HL-60 (cell line): ENCODE results near the gene SELENOI.

ENCODE experiments used
- DNase-seq, 2 experiments: peaks; one replicate each; pipeline ENCODE4 v3.0.0-alpha.2; 2010 to 2020; ENCODE audit warnings: low read depth in 1 of 2, low spot score in 1 of 2
- H3K27ac ChIP-seq: fragments of 250-450 bp; sonication (Bioruptor Pico); replicated peaks from 2 replicates; pipeline ENCODE4 v1.5.1; 2020; ENCODE audit warnings: mild to moderate bottlenecking, moderate library complexity
- H3K27me3 ChIP-seq: fragments of 250-450 bp; sonication (Bioruptor Pico); 2 replicates; pipeline ENCODE4 v1.5.1; 2021; ENCODE audit warnings: mild to moderate bottlenecking, moderate library complexity; ENCODE audit not compliant: insufficient read depth, poor library complexity, severe bottlenecking
- H3K4me3 ChIP-seq: replicated peaks from 2 replicates; pipeline ENCODE4 v1.5.1; 2011; ENCODE audit warnings: mild to moderate bottlenecking, control low read depth, low read length; ENCODE audit not compliant: insufficient read depth
- GABPA ChIP-seq: IDR thresholded peaks from 2 replicates; pipeline ENCODE4 v1.6.1; 2012; ENCODE audit warnings: low read depth
- POLR2AphosphoS5 ChIP-seq: IDR thresholded peaks from 2 replicates; pipeline ENCODE4 v1.6.1; 2012; ENCODE audit warnings: low read depth
- SPI1 ChIP-seq: IDR thresholded peaks from 2 replicates; pipeline ENCODE4 v1.6.1; 2012; ENCODE audit warnings: low read depth, mild to moderate bottlenecking, borderline replicate concordance
- long read RNA-seq: library from polyadenylated mRNA; unstranded; transcript quantifications from one replicate; pipeline ENCODE4 v2.0.0, GENCODE V29; 2020
- TF ChIP-seq, protein P1 (sequence below): IDR thresholded peaks from one replicate; pipeline ENCODE4 v1.5.1; 2011; ENCODE audit warnings: low read length, control low read depth, inconsistent platforms; ENCODE audit not compliant: insufficient read depth
- TF ChIP-seq, protein P2 (sequence below): IDR thresholded peaks from 2 replicates; pipeline ENCODE4 v1.6.1; 2012; ENCODE audit warnings: low read depth; ENCODE audit not compliant: insufficient replicate concordance

Gene SELENOI, protein sequence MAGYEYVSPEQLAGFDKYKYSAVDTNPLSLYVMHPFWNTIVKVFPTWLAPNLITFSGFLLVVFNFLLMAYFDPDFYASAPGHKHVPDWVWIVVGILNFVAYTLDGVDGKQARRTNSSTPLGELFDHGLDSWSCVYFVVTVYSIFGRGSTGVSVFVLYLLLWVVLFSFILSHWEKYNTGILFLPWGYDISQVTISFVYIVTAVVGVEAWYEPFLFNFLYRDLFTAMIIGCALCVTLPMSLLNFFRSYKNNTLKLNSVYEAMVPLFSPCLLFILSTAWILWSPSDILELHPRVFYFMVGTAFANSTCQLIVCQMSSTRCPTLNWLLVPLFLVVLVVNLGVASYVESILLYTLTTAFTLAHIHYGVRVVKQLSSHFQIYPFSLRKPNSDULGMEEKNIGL
- long read RNA-seq, full-length matches to known transcripts = 2 of 18 reads
- long read RNA-seq, partial matches to known transcripts = 2 of 18 reads
- long read RNA-seq, other reads (novel, unspliced or antisense) = 14 of 18 reads

DNA sequence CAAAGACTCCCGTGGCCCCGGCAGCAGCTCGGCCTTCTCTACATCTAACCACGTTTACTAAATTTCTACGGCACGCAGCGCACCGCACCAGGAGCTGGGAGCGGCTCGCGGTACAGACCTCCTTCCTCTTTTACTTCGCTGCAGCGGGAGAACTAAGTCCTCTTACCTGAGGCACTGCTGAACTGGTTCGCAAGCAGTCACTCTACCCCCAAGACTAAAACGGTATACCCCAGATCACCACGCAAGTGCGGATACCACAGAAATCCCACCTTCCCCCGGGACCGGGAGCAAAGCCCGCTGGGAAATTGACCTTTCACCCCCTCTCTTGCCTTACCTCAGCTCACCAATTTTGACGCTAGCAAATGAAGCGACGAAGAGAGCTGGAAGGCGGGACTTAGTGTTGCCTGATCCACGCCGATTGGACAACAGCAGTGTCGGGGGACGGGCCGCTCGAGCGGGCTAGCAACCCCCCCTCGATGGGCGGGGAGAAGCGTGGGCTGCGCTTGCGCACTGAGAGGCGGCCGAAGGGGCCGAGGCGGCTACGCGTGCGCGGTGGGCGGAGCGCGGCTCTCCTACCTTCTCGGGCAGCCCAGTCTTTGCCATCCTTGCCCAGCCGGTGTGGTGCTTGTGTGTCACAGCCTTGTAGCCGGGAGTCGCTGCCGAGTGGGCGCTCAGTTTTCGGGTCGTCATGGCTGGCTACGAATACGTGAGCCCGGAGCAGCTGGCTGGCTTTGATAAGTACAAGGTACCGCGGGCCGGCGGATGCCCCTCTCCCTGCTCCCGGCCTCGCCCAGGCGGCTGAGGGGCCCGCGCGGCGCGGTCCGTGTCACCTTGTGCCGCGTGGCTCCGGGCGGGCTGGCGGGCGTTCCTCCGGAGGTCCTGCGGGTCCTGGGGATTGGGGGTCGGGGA, at the start of gene SELENOI:
Gene SELENOI (plus strand): TSS at position 599 of the 909 bp plus-strand sequence. CDS start 90 bp downstream, at position 689.
- TF ChIP-seq GABPA = peak; percentile 25; the same call in 1 of the 2 replicates
- peak; percentile 86 for TF ChIP-seq POLR2AphosphoS5
- TF ChIP-seq, protein P1, sequence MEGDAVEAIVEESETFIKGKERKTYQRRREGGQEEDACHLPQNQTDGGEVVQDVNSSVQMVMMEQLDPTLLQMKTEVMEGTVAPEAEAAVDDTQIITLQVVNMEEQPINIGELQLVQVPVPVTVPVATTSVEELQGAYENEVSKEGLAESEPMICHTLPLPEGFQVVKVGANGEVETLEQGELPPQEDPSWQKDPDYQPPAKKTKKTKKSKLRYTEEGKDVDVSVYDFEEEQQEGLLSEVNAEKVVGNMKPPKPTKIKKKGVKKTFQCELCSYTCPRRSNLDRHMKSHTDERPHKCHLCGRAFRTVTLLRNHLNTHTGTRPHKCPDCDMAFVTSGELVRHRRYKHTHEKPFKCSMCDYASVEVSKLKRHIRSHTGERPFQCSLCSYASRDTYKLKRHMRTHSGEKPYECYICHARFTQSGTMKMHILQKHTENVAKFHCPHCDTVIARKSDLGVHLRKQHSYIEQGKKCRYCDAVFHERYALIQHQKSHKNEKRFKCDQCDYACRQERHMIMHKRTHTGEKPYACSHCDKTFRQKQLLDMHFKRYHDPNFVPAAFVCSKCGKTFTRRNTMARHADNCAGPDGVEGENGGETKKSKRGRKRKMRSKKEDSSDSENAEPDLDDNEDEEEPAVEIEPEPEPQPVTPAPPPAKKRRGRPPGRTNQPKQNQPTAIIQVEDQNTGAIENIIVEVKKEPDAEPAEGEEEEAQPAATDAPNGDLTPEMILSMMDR = no peak
- TF ChIP-seq SPI1 = no peak
- TF ChIP-seq, protein P2, sequence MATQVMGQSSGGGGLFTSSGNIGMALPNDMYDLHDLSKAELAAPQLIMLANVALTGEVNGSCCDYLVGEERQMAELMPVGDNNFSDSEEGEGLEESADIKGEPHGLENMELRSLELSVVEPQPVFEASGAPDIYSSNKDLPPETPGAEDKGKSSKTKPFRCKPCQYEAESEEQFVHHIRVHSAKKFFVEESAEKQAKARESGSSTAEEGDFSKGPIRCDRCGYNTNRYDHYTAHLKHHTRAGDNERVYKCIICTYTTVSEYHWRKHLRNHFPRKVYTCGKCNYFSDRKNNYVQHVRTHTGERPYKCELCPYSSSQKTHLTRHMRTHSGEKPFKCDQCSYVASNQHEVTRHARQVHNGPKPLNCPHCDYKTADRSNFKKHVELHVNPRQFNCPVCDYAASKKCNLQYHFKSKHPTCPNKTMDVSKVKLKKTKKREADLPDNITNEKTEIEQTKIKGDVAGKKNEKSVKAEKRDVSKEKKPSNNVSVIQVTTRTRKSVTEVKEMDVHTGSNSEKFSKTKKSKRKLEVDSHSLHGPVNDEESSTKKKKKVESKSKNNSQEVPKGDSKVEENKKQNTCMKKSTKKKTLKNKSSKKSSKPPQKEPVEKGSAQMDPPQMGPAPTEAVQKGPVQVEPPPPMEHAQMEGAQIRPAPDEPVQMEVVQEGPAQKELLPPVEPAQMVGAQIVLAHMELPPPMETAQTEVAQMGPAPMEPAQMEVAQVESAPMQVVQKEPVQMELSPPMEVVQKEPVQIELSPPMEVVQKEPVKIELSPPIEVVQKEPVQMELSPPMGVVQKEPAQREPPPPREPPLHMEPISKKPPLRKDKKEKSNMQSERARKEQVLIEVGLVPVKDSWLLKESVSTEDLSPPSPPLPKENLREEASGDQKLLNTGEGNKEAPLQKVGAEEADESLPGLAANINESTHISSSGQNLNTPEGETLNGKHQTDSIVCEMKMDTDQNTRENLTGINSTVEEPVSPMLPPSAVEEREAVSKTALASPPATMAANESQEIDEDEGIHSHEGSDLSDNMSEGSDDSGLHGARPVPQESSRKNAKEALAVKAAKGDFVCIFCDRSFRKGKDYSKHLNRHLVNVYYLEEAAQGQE = peak; percentile 62

GRCh38 chr2:26297061-26297460, 48.9 kb upstream of the SELENOI start:
- Histone ChIP-seq H3K27ac (no peak overlapping the region), H3K27me3 (no peaks in the 10 kb centered on the region), H3K4me3 (no peak overlapping the region)
- no peak for TF ChIP-seq SPI1
- TF ChIP-seq, protein P1 = no peak
- TF ChIP-seq GABPA = no peak
- TF ChIP-seq POLR2AphosphoS5 = no peak
- TF ChIP-seq, protein P2 = no peak
- no peak for DNase-seq

More for the DNA sequence above, at the start of gene SELENOI:
- peak within 1 kb of the TSS; percentile 86 for H3K27ac ChIP-seq
- peak; percentile 99 to 100 for DNase-seq
- H3K27me3 ChIP-seq = no peaks in the 10 kb centered on the region
- peak within 1 kb of the TSS; percentile 81 for H3K4me3 ChIP-seq

GRCh38 chr2:26298286-26298637, 47.7 kb upstream of the SELENOI start:
- H3K27ac ChIP-seq = no peak overlapping the region
- no peaks in the 10 kb centered on the region for H3K27me3 ChIP-seq
- no peak overlapping the region for H3K4me3 ChIP-seq
- TF ChIP-seq SPI1 (no peak), POLR2AphosphoS5 (no peak), GABPA (no peak)
- TF ChIP-seq, protein P2 = no peak
- TF ChIP-seq, protein P1 = no peak
- no peak for DNase-seq
